Measurements from ENCODE around the gene SPACA4.

- TF ChIP-seq, protein P1, sequence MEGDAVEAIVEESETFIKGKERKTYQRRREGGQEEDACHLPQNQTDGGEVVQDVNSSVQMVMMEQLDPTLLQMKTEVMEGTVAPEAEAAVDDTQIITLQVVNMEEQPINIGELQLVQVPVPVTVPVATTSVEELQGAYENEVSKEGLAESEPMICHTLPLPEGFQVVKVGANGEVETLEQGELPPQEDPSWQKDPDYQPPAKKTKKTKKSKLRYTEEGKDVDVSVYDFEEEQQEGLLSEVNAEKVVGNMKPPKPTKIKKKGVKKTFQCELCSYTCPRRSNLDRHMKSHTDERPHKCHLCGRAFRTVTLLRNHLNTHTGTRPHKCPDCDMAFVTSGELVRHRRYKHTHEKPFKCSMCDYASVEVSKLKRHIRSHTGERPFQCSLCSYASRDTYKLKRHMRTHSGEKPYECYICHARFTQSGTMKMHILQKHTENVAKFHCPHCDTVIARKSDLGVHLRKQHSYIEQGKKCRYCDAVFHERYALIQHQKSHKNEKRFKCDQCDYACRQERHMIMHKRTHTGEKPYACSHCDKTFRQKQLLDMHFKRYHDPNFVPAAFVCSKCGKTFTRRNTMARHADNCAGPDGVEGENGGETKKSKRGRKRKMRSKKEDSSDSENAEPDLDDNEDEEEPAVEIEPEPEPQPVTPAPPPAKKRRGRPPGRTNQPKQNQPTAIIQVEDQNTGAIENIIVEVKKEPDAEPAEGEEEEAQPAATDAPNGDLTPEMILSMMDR (IDR thresholded peaks at IDR 0.05): no peak
- no peak for TF ChIP-seq POLR2A (IDR thresholded peaks at IDR 0.05; ENCODE audit: low read depth)
Measured at GRCh38 chr19:48624067-48624594, 17.6 kb downstream of the SPACA4 start.

Data from esophagus muscularis mucosa (tissue), 3 donors.